GM12865 (cell line): ENCODE results near the gene FOXD4L6.
A peak's percentile ranks its signal among the peaks of the same experiment; 100 is the strongest.
"Not testable (repeated sequence)": the region's sequence is repeated elsewhere in the genome, so short reads cannot be mapped to it uniquely, and the experiment has no call there.

Source experiments
- DNase-seq: peaks from one replicate; pipeline ENCODE4 v3.0.0; 2010; ENCODE audit warnings: low read depth
- H3K4me3 ChIP-seq: 2 replicates; pipeline ENCODE4 v1.5.1; 2011; ENCODE audit warnings: mild to moderate bottlenecking, low read depth, low read length, control low read depth
- TF ChIP-seq, protein P1 (sequence below): IDR thresholded peaks from 2 replicates; pipeline ENCODE4 v1.5.1; 2011; ENCODE audit warnings: low read length, control low read depth, low read depth, inconsistent platforms; ENCODE audit not compliant: insufficient read depth; ENCODE audit errors: missing control alignments

The FOXD4L6 gene

GRCh38 chr9:41105557-41106253, 22.8 kb downstream of the FOXD4L6 start:
- not testable (repeated sequence) for H3K4me3 ChIP-seq, DNase-seq

DNA sequence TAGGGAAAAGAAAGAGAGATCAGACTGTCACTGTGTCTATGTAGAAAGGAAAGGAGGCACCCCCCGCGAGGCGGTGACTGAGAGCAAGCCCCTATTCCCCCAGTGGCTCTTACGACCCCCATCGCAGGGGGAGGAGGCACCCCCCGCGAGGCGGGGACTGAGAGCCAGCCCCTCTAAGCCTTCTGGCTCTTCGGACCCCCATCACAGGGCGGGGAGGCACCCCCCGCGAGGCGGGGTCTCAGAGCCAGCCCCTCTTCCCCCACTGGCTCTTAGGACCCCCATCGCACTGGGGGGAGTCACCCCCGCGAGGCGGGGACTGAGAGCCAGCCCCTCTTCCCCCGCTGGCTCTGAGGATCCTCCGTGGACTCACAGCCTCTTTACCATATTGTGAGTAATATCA, 23.9 kb downstream of the FOXD4L6 start:
- not testable (repeated sequence) for DNase-seq, H3K4me3 ChIP-seq

DNA sequence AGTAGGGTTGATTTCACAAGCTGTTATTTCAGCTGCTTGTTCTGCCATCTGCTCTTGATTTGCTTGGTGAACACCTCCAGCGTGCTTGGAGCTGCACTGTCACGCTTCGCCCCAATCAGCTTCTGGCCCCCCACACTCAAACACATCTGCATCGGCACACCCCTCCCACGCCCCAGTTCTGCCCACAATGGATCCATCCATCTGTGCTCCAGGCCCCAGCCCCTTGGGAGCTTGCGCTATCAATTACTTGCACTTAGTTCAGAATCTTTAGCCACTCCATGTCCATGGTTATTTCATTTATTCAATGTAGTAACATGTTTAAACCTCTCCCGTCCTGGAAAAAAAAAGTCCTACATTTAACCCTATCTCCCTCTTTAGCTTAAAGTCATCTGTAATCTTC, 28.0 kb downstream of the FOXD4L6 start:
- not testable (repeated sequence) for H3K4me3 ChIP-seq, DNase-seq

GRCh38 chr9:41098759-41099158, 29.7 kb downstream of the FOXD4L6 start:
- not testable (repeated sequence) for DNase-seq, H3K4me3 ChIP-seq

DNA sequence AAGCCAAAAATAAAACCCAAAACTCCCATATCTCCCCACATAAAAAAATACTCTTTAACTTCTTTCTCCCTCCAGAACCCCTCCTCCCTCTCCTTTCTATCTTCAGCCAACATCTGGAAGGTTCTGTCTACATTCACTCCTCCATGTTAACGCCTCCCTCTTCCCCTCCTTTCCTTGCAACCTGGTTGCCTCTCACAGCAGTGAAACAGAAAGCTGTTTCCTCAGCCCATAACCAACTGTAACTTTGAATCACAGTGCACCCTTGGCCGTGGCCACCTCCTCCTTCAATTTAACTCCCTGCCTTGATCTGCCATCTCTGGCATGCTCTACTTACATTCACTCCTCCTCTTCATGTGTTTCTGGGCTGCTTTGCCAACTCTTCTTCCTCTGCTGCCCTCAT, 33.4 kb downstream of the FOXD4L6 start:
- H3K4me3 ChIP-seq, DNase-seq: not testable (repeated sequence)

GRCh38 chr9:41094010-41094773, 34.3 kb downstream of the FOXD4L6 start:
- H3K4me3 ChIP-seq, DNase-seq: not testable (repeated sequence)

GRCh38 chr9:41090922-41091321, 37.6 kb downstream of the FOXD4L6 start:
- not testable (repeated sequence) for DNase-seq, H3K4me3 ChIP-seq

GRCh38 chr9:41090386-41090785, 38.1 kb downstream of the FOXD4L6 start:
- not testable (repeated sequence) for DNase-seq, H3K4me3 ChIP-seq

- TF ChIP-seq, protein P1, sequence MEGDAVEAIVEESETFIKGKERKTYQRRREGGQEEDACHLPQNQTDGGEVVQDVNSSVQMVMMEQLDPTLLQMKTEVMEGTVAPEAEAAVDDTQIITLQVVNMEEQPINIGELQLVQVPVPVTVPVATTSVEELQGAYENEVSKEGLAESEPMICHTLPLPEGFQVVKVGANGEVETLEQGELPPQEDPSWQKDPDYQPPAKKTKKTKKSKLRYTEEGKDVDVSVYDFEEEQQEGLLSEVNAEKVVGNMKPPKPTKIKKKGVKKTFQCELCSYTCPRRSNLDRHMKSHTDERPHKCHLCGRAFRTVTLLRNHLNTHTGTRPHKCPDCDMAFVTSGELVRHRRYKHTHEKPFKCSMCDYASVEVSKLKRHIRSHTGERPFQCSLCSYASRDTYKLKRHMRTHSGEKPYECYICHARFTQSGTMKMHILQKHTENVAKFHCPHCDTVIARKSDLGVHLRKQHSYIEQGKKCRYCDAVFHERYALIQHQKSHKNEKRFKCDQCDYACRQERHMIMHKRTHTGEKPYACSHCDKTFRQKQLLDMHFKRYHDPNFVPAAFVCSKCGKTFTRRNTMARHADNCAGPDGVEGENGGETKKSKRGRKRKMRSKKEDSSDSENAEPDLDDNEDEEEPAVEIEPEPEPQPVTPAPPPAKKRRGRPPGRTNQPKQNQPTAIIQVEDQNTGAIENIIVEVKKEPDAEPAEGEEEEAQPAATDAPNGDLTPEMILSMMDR, result peak; percentile 7
- DNase-seq, H3K4me3 ChIP-seq: not testable (repeated sequence)
Observed at GRCh38 chr9:41088450-41089059, 39.9 kb downstream of the FOXD4L6 start.

DNA sequence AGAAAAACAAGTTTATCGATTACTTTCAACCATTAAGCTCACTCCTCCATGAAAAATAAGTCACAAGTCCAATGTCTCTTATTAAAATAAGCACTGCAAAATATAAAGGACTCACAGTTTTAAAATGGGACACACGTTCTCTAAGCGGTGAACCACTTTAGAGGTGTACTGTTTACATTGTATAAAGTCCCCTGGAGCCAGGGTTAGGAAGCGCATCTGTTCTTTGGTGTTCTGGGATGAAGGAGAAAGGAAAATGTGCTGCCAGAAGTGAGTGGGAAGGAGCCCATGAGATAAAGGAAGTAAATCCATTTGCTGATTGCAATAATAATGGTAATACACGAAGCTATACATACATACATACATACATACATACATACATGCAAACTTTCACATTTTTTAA, 40.6 kb downstream of the FOXD4L6 start:
- not testable (repeated sequence) for DNase-seq, H3K4me3 ChIP-seq

- not testable (repeated sequence) for H3K4me3 ChIP-seq, DNase-seq
Observed at GRCh38 chr9:41087157-41087780, 41.2 kb downstream of the FOXD4L6 start.

DNA sequence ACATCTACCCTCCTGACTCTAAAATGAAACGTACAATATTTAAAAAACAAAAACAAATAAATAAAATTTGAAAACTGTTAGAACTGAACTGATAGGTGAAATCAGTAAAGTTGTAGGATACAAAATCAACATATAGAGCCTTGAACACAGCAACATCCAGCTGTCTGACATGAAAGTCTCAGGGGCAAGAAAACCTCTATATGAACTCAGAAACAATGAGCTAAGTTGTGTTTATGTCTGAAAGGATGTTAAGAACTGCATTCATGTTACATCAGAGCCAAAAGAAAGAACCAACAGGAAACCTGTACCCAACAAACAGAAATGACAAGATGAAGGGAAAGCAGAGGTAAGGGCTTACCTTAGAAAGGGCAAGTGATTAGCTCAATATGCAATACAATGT, 41.8 kb downstream of the FOXD4L6 start:
- DNase-seq, H3K4me3 ChIP-seq: not testable (repeated sequence)

DNA sequence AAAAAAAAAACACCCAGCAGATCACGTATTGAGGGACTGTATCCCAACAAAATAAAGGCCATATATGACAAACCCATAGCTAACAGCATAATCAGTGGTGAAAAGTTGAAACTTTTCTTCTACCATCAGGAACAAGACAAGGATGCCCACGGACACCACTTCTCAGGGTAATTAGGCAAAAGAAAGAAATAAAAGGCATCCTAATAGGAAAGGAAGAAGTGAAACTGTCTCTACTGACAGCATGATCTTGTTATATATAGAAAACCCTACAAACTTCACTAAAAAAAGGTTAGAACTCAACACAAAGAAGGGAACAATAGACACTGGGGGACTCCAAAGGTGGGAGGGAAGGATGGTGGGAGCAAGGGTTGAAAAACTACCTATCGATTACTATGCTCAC, 42.3 kb downstream of the FOXD4L6 start:
- not testable (repeated sequence) for DNase-seq, H3K4me3 ChIP-seq

- not testable (repeated sequence) for DNase-seq, H3K4me3 ChIP-seq
Observed at GRCh38 chr9:41082358-41082757, 46.1 kb downstream of the FOXD4L6 start.

- DNase-seq, H3K4me3 ChIP-seq: not testable (repeated sequence)
Observed at GRCh38 chr9:41079464-41079863, 49.0 kb downstream of the FOXD4L6 start.

GRCh38 chr9:41077586-41077985, 50.9 kb downstream of the FOXD4L6 start:
- not testable (repeated sequence) for H3K4me3 ChIP-seq

More at GRCh38 chr9:41077586-41077985, 50.9 kb downstream of the FOXD4L6 start:
- DNase-seq, result not testable (repeated sequence)
